Omental fat pad (tissue), 4 donors: ENCODE data around the gene MCM9. TPM values are rescaled to one million over a fixed set of nuclear protein-coding genes. Genes with fewer than 3 reads are reported as not detected.

Experiments
- ATAC-seq: fragments of 150-250 bp; one replicate; pipeline ENCODE4 v1.9.1; 2016; ENCODE audit warnings: mild to moderate bottlenecking, moderate library complexity; ENCODE audit not compliant: low FRiP score
- DNase-seq: peaks from one replicate; pipeline ENCODE4 v3.0.0-alpha.2; 2019; ENCODE audit warnings: low spot score
- CTCF ChIP-seq, 3 donors: fragments of 450-650 bp; IDR thresholded peaks; one replicate each; pipeline ENCODE4 v1.5.1; 2016 to 2017; ENCODE audit warnings: antibody characterized with exemption in 3 of 3, mild to moderate bottlenecking in 3 of 3, moderate library complexity in 2 of 3
- total RNA-seq, 4 donors: library from RNA; depleted of rRNA; stranded (reverse); fragments of >200 nt; gene quantifications; one replicate each; pipeline ENCODE4 v1.1.0, GENCODE V29; 2016

The MCM9 gene
- total RNA-seq, 4 donors from 2014 or later, result 12.2 to 25.9 (median 14.3) TPM

DNA sequence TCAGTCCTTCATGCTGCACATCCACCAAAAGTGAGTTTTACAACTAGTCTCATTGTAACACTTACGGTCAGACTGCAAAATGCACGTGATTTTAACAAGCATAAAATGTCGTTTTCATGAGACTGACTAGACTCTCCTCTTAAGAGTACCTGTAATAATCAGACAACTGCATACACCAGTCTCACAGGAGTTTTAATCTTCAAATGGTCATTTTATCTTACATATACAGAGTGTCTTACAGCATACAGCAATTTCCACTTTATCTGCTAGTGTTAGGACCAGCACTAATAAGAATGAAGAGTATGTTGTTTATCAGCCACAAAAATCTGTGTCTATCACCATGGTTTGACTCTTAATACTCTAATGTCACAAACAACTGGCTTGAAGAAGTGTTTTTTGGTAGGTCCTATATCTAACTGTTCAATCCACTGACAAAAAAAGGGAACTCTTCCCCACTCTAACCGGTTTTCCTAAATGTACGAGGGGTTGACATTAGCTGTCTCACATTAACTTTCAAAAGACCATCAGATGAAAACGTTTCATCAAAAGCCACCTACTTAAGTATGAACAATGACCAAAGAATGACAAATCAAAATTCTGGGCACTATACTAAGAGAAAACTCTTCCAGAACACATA is 42.5 kb downstream of the MCM9 start:
- TF ChIP-seq CTCF (IDR thresholded peaks at IDR 0.05), result no peak
- ATAC-seq, result no peak
- no peak for DNase-seq

DNA sequence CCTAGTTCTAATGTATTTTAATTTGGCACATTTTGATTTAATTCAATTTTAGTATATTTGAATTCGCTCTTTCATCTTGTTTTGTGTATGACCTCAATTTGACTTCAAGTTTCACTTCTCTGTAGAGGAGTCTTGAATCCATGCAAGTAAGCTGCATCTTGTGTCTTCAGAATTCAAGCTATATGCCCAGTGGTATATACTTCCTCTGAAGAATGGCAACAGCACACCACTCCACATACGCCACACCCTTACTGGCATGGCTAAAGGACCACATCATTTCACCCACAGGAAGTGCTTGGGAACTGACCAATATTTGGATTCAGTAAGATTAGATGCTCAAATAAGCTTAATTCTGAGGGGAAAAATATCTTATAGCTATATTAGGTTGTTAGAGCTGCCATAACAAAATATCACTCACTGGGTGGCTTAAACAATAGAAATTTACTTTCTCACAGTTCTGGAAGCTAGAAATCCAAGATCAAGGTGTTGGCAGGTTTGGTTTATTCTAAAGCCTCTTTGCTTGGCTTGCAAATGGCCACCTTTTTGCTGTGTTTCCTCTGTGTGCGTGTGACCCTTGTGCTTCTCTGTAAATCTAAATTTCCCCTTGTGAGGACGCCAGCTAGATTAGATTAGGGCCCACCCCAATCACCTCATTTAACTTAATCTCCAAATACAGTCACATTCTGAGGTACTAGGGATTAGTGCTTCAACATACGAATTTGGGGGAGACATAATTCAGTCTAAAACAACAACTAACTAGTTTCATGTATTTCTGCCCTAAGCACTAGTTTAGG is 43.8 kb downstream of the MCM9 start:
- TF ChIP-seq CTCF (IDR thresholded peaks at IDR 0.05), result no peak
- no peak for ATAC-seq
- no peak for DNase-seq

DNA sequence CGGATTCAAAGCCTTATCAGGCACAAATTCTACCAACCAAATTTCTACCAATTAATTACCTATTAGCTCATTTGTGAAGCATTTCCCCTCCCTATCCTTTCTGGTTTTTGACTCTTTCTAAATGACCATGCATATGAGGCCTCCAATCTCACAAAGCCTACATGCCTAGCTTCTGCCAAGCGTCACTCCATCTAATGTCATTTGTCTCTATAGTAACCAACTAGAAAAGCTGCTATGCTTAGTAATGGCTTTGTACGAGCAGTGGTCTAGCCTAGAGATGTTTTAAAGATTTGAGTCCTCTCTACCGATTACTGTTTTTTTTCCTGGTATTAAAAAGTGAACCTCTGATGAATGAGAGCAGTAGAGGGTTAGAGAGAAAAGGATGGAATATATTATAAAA is 45.8 kb downstream of the MCM9 start:
- TF ChIP-seq CTCF (IDR thresholded peaks at IDR 0.05), result no peak
- no peak for ATAC-seq
- no peak for DNase-seq

GRCh38 chr6:118886641-118887040 is 48.3 kb downstream of the MCM9 start:
- ATAC-seq, result no peak
- TF ChIP-seq CTCF (IDR thresholded peaks at IDR 0.05), result no peak
- DNase-seq, result no peak

DNA sequence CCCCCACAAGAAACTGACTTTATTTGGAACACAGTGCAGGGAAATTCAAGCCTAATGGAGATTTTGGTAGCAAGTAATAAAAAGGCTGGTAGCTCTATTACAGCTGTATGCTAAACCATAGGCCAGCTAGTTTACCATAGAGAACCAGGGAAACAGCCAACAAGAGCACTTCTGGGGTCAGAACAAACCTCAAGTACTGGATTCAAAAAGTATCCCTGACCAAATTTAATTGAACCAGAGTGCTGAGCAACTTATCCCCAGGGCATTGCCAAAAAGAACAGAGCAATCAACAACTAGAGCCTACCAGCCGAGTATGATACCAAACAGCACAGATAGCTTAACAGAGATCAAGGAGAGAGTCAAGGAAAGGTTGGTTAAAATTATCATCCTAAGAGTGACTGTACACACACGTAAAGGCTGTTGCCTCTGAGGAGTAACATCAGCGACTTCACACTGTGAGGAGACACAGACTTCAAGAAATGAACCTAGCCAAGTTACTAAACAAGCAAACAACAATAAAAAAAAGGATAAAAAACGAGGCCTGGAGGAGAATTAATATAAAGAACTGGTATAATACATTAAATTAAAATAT is 52.5 kb downstream of the MCM9 start:
- no peak for DNase-seq
- no peak for TF ChIP-seq CTCF (IDR thresholded peaks at IDR 0.05)
- no peak for ATAC-seq

DNA sequence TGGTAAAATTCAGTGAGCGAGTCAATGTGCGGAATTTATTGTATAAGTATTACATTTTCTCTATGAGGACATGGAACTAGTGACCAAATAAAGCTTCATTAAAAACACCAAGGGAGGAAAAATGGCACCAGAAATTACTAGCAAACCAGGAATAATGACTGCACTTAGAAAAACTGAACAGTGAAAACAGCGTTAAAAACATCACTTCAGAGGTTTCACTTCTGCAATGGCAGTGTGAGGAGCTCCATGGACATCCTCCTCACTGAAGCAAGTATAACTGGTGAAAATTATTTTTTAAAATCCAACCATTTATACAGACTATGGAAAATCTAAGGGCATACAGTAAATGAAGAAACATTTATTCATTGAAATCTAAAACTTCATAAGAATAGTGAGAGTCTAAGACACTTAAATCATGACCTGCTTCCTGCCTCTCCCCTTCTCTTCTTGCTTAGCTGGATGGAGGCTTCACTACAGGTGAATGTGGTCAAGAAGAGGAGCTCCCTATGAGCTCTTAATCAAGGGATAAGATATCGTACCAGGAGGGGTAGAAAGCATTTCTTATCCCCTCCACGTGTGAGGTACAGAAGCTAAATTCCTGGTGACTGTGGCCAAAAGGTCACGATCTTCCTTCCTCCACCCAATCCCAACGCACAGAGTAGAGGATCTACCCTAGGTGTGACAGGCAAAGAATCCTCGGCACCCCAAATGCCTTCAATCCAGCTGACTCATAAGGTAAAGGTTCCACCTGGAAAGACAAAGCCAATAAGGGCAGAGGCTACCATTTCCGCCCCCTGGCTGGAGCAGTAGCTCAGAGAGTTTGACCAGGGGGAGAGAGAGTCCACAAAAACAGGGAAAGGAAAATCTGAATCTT is 53.3 kb downstream of the MCM9 start:
- ATAC-seq, result no peak
- TF ChIP-seq CTCF (IDR thresholded peaks at IDR 0.05), result no peak
- DNase-seq, result no peak
